Right ventricle myocardium superior (tissue), 1 donor: ENCODE measurements around the gene LYG2. TPM values are rescaled to one million over a fixed set of nuclear protein-coding genes. Genes with fewer than 3 reads are reported as not detected.
A peak's percentile ranks its signal among the peaks of the same experiment; 100 is the strongest.
"Not testable (repeated sequence)": the region's sequence is repeated elsewhere in the genome, so short reads cannot be mapped to it uniquely, and the experiment has no call there.

Experiments used
- ATAC-seq: fragments of 200-7000 bp; cut with Tn5 transposase; one replicate; pipeline ENCODE4 v1.9.1; 2020; ENCODE audit warnings: mild to moderate bottlenecking; ENCODE audit not compliant: poor library complexity
- DNase-seq: peaks from one replicate; pipeline ENCODE4 v3.0.0-alpha.2; 2020
- intact Hi-C: fragments of 100-400 bp; cut with DNase I; formaldehyde crosslinking; loops from one replicate; pipeline ENCODE4 v1.11.2; 2022
- long read RNA-seq: library from polyadenylated mRNA; unstranded; transcript quantifications from one replicate; pipeline ENCODE4 v2.0.0, GENCODE V29; 2021
- total RNA-seq: library from RNA; stranded (reverse); fragmentation: NEBNext Ultra II Directional; extraction: Animal tissue kit (Norgen Biotek cat#: 25700); gene quantifications from one replicate; pipeline ENCODE4 v1.2.1, GENCODE V29; 2021
- donor health status: DM: no; HTN: yes; CAD: no; lungs with severe emphysema.

LYG2 gene, protein sequence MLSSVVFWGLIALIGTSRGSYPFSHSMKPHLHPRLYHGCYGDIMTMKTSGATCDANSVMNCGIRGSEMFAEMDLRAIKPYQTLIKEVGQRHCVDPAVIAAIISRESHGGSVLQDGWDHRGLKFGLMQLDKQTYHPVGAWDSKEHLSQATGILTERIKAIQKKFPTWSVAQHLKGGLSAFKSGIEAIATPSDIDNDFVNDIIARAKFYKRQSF
- total RNA-seq: not detected
- long read RNA-seq: 0 reads

DNA sequence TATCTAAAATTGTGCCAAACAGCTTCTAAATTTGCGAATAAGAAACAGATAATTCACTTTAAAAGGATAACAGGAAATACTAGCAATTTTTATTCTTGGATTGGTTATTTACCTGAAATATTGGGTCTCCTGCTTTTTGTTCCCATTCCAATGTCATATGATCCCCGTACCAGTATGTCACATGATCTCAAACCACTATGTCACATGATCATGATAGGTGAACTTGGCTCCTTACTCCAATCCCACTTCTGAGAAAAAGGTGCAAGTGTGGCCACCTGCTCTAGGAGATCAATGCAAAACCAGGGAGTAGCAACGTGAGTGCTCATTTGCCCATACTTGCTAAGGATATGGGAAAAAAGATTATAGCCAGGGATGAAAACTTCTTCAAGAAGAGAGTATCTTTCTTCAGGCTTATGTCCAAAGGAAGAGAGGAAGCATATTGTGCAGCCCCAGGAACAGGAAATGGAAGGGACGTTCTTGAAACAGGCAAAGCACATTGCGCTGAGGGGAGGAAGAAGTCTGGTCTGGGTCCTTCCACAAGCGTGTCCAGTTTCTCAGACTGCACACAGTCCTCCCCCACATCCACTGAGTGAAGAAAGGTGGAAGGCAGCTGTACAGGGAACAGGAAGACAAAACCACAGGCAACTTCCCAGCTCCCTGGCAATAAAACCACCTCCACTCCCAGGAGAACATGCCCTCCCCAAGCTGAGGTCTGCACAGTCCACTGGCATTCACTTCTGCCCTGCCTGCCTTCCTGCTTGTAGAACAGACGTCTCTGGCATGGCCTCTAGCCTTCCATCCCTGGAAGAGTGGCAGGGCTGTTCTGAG lies at the start of gene LYG2:
Gene LYG2 (minus strand): TSS at position 176 of the 828 bp plus-strand sequence. CDS start 1,406 bp downstream, outside the sequence.
- no peak for DNase-seq
- ATAC-seq: no peak
- intact Hi-C loops: no loop called here

DNA sequence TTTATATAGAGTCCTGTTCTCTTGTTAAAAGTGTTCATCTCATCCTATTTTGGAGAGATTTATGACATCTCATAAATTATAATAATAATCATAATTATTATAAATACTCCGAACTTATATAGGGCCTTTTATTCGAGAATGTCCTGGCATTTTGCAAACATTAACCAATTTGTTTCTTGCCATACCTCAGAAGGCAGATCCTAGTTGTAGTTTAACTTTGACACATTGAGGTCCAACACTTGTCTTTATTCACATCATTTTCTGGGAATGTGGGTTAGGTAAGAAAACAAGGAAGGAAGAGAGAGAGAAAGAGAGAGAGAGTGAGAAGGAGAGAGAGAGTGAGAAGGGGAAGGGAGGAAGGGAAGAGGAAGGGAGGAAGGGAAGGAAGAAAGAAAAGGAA lies 45.6 kb upstream of the LYG2 start, which contains the start of gene LYG1:
Gene LYG1 (minus strand): TSS at position 101 of the 400 bp plus-strand sequence. CDS start 5,527 bp downstream, outside the sequence.
- DNase-seq, intact Hi-C loops, ATAC-seq: not testable (repeated sequence)

DNA sequence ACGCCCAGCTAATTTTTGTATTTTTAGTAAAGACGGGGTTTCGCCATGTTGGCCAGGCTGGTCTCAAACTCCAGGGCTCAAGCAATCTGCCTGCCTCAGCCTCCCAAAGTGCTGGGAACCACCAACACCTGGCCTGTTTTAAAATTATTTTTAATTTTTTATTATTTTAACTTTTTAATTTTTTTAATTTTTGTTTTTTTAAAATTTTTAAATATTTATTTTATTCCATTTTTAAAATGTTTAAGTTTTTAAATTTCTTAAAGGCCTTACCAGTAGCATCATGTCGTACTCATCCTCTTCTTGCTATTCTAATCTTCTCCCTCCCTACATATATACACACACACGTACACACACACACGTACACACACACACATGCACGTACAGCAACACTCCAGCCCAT lies 44.1 kb upstream of the LYG2 start:
- ATAC-seq (no peak), DNase-seq (no peak)
- intact Hi-C loops: no loop called here

DNA sequence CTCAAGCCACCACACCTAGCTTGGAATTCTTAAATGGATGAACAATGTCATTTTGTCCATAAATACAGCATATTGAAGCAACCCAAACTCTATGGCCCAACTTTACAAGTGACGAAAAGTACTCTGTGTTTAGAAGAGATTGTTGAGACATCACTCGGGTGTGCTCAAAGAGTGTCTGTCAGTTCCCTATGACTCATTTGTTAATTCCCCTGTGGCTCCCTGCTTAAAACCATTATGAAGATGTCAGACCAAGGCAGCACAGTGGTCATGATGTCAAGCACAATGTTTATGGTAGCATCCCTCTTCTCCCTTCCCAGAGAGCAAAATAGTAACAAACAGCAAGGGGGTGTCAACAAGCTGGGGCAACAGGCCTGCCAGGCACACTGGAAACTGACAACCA lies 42.5 kb upstream of the LYG2 start:
- ATAC-seq: no peak
- intact Hi-C loops: no loop called here
- DNase-seq: no peak

DNA sequence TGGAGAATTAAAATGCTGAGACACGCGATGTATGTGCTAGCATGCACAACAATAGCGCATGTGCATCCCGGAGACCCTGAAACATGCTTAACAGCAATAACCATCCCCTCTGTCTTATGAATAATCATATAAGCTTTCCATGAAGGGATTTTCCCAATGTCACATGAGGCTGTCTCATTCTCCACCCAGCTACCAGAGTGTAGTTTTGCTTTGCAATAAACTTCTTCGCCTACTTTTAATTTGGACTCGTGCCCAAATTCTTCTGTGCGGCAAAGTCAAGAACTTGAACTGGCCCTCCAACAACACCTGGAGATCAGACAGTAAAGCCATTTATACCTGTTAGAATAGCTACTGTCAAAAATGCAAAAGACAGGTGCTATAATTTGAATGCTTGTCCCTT lies 30.1 kb upstream of the LYG2 start:
- ATAC-seq (no peak), DNase-seq (no peak)
- intact Hi-C loops: no loop called here

DNA sequence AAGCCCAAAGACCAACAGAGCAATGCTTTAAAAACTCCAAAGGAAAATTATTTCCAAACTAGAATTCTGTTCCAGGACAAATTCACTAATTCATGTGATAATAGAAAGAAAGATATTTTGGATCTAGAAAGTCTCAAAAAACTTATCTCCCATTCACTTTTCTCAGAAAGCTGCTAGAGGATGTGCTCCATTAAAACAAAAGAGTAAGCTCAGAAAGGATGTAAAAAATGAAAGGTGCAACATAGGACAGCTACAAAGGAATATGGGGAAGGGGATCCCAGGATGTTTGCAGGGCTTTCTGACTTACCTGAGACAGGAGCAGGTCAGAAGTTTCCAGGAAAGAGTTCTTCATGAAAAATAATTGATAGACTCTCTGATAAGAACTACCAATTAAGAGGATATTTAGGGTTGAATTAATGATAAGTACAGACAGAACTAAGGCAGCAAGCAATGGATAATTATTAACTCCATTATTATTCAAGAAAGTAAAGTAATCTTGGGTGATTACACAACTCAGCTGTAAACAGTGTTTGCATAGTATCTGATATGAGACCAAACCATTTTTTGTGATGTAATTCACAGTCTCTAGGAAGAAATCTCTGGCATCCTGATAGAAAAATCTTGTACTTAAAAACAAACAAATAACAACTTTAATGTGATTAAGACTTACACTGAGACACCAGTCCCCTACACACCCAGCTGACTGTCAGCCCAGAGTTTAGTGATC lies 24.7 kb upstream of the LYG2 start:
- intact Hi-C loops: no loop called here
- ATAC-seq (no peak), DNase-seq (no peak)

DNA sequence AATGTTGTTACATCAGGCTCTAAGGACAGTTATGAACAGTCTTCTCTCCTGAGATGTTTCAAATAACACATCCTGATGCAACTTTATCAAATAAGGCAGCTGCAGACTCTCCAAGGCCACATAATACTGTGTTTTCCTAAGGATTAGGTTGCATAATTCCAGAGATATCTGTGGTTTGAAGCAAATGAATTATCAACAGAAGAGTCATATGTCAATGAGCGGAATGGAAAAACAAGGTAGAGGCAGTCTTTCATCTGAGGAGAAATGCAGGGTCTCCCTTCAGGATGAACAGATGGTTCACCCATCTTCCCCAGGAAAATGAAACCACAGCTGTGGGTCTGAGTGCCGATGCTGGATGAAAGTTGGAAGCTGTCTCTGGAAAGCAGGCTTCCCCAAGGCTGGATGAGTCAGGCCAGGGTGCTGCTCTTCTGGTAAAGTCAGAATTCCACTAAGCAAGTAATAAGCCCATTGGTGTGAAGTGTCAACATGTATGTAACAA lies 23.4 kb upstream of the LYG2 start:
- ATAC-seq: no peak
- intact Hi-C loops: no loop called here
- DNase-seq: no peak

DNA sequence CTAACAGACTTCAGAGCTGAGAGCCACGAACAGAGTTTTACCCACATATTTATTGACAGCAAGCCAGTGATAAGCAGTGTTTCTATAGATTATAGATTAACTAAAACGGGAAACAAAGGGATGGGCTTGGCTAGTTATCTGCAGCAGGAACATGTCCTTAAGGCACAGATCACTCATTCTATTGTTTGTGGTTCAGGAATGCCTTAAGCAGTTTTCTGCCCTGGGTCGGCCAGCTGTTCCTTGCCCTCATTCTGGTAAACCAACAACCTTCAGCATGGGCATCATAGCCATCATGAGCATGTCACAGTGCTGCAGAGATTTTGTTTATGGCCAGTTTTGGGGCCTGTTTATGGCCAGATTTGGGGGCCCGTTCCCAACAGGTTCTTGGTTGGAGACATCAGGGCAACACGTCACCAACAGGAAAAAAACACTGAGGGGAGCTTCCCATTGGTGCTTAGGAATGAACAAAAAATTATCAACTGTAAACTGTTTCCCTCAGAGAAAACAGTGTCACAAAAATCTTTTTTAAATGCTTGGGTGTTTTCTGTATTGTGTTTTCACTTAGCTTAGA lies 22.8 kb upstream of the LYG2 start:
- intact Hi-C loops, ATAC-seq, DNase-seq: not testable (repeated sequence)

DNA sequence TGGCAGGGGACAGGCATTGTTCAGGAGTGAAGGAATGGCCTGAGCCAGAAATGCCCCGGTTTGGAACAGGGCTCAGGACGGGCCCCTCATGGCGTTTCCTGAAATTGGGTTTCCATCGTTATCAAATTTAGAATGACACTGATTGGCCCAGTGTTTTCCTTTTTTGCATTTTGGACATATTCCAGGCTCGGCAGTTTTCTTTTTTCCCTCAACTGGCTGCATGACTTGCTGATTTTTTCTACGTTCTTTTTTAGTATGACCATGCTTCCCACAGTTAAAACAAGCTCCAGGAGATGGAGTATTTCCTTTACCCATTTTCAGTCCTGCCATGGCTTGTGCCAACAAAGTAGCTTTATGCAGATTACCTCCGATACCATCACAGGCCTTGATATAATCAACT lies 20.4 kb upstream of the LYG2 start:
- DNase-seq (no peak), ATAC-seq (no peak)
- intact Hi-C loops: no loop called here

DNA sequence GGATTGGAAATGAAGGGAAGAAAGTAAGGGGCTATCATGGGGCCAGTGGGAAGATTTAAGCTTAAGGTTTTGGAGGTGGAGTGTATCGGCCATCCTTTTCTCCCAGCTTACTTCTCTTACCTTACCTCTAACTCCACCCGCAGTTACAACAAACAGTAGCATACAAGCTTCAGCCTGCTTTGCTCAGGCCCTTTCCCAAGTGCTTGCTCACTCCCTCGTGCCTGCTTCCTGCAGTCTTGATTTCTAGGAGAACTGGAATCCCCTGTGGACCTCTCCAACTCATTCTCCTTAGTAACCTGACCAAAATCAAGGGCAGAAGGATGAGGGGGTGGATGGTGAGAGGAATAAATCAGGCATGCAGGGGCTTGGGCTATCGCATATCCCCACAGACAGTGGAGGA lies 5.8 kb upstream of the LYG2 start:
- intact Hi-C loops: no loop called here
- no peak for ATAC-seq
- no peak for DNase-seq

DNA sequence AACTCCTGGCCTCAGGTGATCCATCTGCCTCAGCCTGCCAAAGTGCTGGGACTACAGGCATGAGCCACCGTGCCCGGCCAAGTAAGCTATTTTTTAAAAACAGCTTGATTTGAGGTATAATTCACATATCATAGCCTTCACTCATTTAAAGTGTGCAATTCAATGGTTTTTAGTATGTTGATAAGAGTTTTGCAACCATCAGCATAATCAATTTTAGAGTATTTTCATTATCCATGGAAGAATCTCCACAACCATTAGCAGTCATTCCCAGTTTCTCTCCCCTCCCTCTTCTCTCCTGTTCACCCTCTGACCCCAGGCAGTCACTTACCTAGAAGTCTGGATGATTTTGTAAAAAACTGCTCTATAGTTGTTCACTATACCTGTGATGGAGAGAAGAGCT lies 4.7 kb upstream of the LYG2 start:
- no peak for ATAC-seq
- intact Hi-C loops: no loop called here
- DNase-seq: no peak

DNA sequence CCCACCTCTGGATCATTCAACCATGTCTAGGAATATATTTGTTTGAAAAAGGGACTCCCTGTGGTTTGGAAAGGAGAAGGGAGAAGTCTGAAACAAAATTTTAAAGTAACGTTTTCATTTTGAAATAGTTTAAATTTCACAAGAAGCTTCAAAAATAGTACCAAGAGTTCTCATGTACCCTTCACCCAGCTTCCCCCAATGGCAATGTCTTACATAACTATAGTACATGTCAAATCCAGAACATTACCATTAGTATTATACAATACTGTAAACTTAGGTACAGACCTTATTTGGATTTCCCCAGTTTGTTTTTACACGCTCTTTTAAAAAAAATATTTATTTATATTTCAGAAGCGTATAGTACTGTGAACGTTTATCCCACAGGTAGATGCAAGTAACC lies 4.0 kb upstream of the LYG2 start:
- DNase-seq: no peak
- intact Hi-C loops: no loop called here
- no peak for ATAC-seq

DNA sequence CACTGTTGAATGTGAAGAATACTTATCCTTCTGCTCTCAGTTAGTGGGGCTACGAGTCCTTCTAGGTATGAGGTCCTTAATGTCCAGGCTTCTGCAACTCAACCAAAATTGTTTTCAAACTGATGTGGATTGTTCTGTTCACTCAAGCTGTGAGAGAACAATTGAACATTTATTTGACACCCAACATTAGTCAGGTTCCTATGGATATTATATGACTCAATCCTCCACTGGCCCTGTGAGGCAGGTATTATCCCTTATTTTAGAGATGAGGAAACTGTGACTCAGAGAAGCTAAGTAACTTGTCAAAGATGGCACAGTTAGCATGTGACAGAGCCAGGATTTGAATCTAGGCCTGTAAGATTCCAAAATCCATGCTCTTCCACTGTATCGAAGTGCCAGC lies 1.2 kb upstream of the LYG2 start:
- ATAC-seq (no peak), DNase-seq (no peak)
- intact Hi-C loops: no loop called here

DNA sequence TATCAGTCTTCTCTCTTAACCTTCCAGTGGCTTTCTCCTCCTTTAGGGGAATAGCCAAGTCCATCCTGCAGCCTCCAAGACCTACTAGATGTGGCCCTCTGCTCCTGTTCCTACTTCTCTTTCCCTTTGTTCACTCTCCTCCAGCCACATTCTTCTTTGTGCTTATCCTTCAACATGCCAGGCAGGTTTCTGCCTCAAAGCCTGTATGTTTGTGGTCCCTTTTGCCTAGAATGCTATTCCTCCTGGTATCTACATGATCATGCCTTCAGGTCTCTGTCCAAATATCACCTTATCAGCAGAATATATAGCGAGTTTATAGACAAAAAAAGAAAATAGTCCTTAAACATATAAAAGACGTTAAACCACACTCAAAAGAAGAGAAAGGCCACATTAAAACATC lies 5.5 kb downstream of the LYG2 start:
- ATAC-seq: no peak
- no peak for DNase-seq
- intact Hi-C loops: no loop called here

DNA sequence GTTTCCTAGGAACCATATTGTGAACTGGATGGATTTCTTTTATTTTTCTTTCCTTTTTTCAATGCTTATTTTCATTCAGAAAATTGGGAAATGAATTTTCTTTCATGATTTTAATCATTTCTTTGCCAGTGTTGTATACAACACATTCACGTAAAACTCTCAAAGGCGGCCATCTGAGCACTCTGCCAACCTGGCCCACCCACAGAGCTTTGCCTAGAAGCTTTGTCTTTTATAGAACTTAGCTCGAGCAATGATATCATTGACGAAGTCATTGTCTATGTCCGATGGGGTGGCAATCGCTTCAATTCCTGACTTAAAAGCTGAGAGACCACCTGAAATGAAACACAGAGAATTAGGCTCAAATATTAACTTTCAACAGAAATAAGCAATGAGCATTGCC lies 13.3 kb downstream of the LYG2 start:
- DNase-seq: no peak
- intact Hi-C loops: no loop called here
- no peak for ATAC-seq

DNA sequence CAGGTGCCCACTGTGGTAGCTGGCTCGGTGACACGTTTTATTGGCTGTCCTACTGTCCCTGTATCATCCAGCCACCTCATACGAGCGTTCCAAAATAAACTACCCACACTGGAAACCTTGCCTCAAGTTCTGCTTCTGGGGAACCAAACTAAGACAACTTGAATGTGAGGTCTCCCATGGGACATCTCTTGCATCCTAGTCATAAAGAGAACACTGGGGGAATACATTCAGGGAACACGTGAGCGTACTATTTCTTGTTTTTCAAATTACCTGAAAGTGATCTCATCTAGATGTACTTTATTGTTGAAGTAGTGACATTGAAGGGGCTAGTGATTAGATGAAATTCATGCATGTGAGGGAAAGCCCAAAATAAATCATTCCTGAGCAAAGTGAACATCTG lies 15.0 kb downstream of the LYG2 start:
- ATAC-seq: no peak
- no peak for DNase-seq

DNA sequence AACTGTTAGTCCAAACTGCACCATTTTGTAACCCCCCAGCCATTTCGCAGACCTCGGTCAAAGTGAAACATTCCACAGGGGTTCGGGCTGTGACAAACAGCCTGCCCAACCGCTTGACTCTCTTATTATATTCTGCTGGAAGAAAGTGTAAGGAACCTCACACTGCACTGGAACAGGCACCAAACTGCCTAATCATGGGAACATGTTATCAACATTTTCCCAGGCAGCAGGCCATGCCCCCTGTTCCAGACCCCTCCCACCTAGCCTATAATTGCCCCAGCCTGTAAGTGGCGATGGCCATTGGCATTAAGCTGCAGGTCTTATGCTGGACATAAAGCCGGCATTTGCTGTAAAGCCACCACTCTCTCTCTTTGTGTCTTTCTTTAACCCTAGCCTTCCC lies 16.9 kb downstream of the LYG2 start:
- no peak for DNase-seq
- peak; percentile 84 for ATAC-seq
- intact Hi-C loops: no loop called here

More for the DNA sequence above, 15.0 kb downstream of the LYG2 start:
- intact Hi-C loops: no loop called here

DNA sequence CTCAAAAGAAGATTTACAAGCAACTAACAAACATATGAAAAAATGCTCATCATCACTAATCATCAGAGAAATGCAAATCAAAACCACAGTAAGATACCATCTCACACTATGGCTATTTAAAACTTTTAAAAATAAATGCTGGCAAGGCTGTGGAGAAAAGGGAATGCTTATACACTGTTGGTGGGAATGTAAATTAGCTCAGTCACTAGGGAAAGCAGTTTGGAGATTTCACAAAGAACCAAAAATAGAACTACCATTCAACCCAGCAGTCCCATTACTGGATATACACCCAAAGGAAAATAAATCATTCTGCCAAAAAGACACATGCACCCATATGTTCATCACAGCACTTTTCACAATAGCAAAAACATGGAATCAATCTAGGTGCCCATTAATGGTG lies 22.3 kb downstream of the LYG2 start:
- intact Hi-C loops, ATAC-seq, DNase-seq: not testable (repeated sequence)

DNA sequence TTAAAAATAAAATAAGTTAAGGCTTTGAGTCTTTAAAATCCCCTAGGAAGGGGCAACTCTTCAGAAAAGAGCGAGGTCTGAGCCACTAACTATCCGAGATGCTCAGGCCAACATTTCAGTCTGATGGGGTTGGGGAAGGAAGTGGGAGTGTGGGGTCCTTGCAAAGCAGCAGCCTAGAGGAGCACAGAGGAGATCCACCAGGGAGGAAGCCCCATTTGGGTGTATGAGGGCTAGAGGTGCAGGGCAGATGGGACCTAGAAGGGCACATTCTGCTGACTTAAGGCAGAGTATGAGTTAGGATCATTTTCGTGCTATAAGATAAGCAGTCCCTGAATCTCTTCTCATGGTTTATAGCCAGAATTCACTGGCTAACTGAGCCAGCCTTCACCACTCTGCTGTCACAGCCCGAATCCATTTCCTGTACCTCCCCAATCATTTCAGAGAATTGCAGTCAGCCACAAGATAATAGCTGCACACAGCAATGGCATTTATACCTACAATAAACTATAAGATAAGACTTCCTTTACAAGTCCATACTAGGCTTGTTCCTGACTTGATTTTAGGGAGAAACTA lies 37.5 kb downstream of the LYG2 start:
- DNase-seq (no peak), ATAC-seq (no peak)
- intact Hi-C loops: no loop called here
